Nephron progenitor cell (in vitro differentiated cells): Measurements from ENCODE around the gene ZCCHC3.
"Not testable (repeated sequence)": the region's sequence is repeated elsewhere in the genome, so short reads cannot be mapped to it uniquely, and the experiment has no call there.

Experiments used
- DNase-seq: peaks from one replicate; pipeline ENCODE4 v3.0.0; 2021
- H3K27ac Mint-ChIP-seq: 2 replicates; pipeline ENCODE4 v1.8.0; 2021; ENCODE audit warnings: mild to moderate bottlenecking, moderate library complexity, mixed read lengths
- H3K27me3 Mint-ChIP-seq: 2 replicates; pipeline ENCODE4 v1.8.0; 2021; ENCODE audit warnings: mild to moderate bottlenecking, low read depth, mixed read lengths; ENCODE audit not compliant: poor library complexity
- H3K36me3 Mint-ChIP-seq: 2 replicates; pipeline ENCODE4 v1.8.0; 2021; ENCODE audit warnings: low read depth, mixed read lengths
- H3K4me1 Mint-ChIP-seq: 2 replicates; pipeline ENCODE4 v1.8.0; 2021; ENCODE audit warnings: mixed read lengths
- H3K4me3 Mint-ChIP-seq: 2 replicates; pipeline ENCODE4 v1.8.0; 2021; ENCODE audit warnings: mild to moderate bottlenecking, moderate library complexity, mixed read lengths
- H3K9me3 Mint-ChIP-seq: 2 replicates; pipeline ENCODE4 v1.8.0; 2021; ENCODE audit warnings: mild to moderate bottlenecking, moderate library complexity, mixed read lengths
- TF ChIP-seq, protein P1 (sequence below): fragments of 200-600 bp; sonication (generic); IDR thresholded peaks from 2 replicates; pipeline ENCODE4 v1.5.0; 2021; ENCODE audit warnings: antibody characterized with exemption

Gene ZCCHC3

DNA sequence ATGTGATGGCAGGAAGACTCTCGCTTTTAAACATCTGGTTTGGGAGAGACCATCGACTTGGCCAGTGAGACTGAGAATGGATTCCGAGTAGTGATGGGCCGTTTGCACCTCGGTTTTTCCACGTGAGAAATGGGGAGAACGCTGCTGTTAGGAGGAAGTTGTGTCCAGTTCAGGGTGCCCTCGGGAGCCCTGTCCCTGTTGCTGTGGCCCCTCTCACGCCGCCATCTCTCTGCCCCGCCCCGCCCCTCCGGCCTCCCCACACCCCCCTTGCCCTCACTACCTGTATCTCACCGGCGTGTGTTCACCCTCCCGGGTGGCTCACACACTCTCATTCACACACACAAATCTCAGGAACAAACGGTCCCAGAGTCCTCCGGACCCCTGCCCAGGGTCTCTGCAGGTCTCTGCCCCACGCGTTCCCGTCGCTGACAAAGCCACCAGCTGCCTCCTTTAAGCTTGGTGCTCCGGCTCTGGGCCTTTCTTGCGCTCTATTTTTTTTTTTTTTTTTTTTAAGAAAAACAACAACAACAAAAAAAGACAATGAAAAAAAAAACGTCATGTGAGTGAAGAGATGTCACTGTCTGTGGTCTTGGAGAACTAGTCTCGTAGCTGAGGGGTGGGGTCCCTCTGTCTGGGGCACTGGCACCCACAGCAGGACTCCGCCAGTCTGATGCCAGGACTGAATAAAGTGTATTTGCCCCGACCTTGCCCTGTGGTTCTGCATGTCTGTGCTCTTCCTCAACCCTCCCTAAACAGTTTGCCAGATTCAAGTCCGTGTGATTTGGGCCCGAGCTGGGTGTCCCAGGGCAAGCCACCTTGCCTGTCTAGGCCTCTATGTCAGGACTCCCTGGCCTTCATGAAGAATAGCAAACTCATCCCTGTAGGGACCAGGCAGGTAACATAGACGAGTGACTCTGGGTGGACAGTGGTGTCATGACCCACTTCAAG, 30.9 kb downstream of the ZCCHC3 start:
- no peaks in the 10 kb centered on the region for H3K9me3 Mint-ChIP-seq
- H3K27me3 Mint-ChIP-seq = peaks cover 3% of the 10 kb centered on the region
- DNase-seq = no peak
- TF ChIP-seq, protein P1, sequence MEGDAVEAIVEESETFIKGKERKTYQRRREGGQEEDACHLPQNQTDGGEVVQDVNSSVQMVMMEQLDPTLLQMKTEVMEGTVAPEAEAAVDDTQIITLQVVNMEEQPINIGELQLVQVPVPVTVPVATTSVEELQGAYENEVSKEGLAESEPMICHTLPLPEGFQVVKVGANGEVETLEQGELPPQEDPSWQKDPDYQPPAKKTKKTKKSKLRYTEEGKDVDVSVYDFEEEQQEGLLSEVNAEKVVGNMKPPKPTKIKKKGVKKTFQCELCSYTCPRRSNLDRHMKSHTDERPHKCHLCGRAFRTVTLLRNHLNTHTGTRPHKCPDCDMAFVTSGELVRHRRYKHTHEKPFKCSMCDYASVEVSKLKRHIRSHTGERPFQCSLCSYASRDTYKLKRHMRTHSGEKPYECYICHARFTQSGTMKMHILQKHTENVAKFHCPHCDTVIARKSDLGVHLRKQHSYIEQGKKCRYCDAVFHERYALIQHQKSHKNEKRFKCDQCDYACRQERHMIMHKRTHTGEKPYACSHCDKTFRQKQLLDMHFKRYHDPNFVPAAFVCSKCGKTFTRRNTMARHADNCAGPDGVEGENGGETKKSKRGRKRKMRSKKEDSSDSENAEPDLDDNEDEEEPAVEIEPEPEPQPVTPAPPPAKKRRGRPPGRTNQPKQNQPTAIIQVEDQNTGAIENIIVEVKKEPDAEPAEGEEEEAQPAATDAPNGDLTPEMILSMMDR = no peak
- peak overlapping the region; percentile 93 for H3K4me3 Mint-ChIP-seq
- peaks cover 46% of the 10 kb centered on the region for H3K4me1 Mint-ChIP-seq
- H3K36me3 Mint-ChIP-seq = peaks cover 27% of the 10 kb centered on the region
- H3K27ac Mint-ChIP-seq = peak overlapping the region; percentile 47

DNA sequence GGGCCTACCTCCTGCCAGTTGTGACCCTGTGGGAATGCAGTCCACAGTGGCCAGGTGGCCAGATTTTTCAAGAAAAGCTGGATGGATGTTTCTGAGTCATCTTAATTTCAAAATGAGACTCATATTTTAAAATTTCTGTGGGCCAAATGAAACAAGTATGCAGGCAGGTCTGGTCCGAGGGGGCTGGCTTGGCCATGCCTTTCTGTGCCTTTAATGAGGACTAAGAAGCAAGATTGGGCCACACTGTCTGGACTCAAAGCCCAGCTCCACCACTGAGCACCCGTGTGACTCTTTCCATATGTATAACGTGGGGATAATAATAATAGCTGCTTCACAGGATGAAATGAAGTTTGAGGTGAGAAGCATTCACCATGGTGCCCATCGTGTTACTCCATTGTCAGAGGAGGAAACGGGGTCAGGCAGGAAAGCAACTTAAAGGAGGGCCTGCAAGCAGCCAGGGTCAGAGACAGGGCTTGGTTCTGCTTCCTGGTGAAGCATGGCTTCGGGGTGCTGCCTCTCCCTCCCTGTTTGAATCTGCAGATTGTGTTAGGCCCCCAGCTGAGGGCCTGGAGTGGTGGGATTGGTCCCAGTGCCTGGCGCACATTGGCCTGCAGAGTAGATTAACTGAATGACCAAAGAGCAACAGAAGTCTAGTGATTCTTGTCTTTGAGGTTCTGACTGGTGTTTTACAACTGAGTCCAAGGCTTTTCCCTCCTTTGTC, 31.8 kb downstream of the ZCCHC3 start:
- H3K4me1 Mint-ChIP-seq = peaks cover 40% of the 10 kb centered on the region
- no peak for DNase-seq
- peak overlapping the region; percentile 93 for H3K4me3 Mint-ChIP-seq

DNA sequence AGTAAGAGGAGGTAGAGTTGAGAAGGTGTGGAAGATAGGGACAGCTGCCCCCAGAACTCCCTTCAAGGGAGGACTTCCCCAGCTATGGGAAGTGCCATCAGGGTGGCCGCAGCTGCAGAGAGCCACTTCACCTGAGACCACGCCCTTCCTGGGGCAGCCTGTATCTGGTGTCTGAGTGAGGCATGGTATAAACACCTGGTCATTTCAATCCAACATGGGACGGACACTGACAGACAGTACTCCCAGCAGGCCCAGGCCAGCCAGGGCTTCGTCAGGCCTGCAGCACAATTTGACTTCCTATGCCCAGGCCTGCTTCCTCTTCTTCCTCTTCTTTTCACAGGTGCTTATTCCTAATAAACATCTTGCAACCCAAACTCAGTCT, 32.5 kb downstream of the ZCCHC3 start:
- Mint-ChIP-seq H3K36me3 (peaks cover 39% of the 10 kb centered on the region), H3K9me3 (no peaks in the 10 kb centered on the region), H3K4me3 (peak overlapping the region; percentile 93), H3K27me3 (no peaks in the 10 kb centered on the region), H3K27ac (peak overlapping the region; percentile 98), H3K4me1 (peaks cover 40% of the 10 kb centered on the region)
- TF ChIP-seq, protein P1 = no peak
- DNase-seq = no peak

More for the DNA sequence above, 31.8 kb downstream of the ZCCHC3 start:
- H3K36me3 Mint-ChIP-seq = peaks cover 33% of the 10 kb centered on the region
- no peaks in the 10 kb centered on the region for H3K27me3 Mint-ChIP-seq
- no peaks in the 10 kb centered on the region for H3K9me3 Mint-ChIP-seq
- TF ChIP-seq, protein P1 = no peak
- H3K27ac Mint-ChIP-seq = peak overlapping the region; percentile 92

DNA sequence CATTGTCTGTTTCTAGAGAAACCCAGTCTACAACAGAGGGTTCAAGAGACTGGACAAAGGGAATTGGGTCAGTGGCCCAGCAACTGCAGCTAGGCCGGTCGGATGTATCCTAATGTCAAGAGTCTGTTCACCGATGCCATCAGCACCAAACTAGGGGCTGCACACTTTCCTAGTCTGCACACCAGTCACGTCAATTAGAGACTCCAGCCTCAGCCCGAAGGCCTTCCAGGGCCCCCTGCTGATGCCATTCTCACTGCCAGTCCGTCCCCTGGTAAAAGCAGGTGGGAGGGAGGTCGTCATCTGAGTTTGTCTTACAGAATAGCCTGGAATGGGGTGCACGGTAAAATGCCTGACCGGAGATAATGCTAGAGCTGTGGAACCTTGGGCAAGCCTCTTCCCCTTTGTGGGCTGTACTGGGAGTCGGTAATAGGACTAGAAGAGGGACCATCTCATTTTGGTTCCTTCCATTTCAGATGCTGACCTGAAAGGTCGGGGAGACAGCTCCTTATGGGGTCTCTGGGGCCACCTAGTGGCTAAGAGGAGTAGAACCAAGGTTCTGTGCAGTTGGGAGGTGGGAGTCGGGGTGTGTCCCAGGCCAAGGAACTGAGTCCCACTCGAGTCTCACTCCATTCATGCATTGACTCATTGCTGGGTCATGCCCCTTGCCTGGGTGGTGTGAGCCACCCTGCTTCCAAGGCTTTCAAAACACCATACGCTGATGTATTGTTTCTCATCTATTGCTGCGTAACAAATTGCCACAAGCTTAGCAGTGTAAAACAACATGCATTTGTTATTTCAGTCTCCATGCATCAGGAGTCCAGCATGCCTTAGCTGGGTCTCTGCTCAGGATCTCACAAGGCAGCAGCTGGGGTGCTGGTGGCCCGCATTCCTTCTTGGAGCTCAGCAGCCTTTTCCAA, 33.1 kb downstream of the ZCCHC3 start:
- no peaks in the 10 kb centered on the region for H3K9me3 Mint-ChIP-seq
- peak overlapping the region; percentile 93 for H3K4me3 Mint-ChIP-seq
- peak overlapping the region; percentile 98 for H3K27ac Mint-ChIP-seq
- DNase-seq = peak; percentile 58
- peaks cover 40% of the 10 kb centered on the region for H3K4me1 Mint-ChIP-seq
- H3K36me3 Mint-ChIP-seq = peaks cover 43% of the 10 kb centered on the region
- H3K27me3 Mint-ChIP-seq = no peaks in the 10 kb centered on the region
- TF ChIP-seq, protein P1 = peak; percentile 84

DNA sequence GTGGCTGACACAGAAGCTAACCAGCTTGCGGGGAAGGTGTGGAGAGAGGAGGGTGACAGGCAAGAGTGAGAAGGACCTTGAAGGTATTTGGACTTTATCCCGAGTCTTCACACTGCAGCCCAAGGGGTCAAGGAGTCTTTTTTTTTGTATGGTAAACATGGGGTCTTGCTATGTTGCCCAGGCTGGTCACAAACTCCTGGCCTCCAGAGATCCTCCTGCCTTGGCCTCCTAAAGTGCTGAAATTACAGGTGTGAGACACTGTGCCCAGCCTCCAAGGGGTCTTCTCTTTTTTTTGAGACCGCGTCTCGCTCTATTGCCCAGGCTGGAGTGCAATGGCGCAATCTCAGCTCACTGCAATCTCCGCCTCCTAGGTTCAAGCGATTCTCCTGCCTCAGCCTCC, 37.2 kb downstream of the ZCCHC3 start:
- Mint-ChIP-seq H3K4me1 (peaks cover 19% of the 10 kb centered on the region), H3K9me3 (no peaks in the 10 kb centered on the region), H3K4me3 (no peak overlapping the region), H3K27me3 (peaks cover 18% of the 10 kb centered on the region), H3K27ac (no peak overlapping the region), H3K36me3 (peaks cover 32% of the 10 kb centered on the region)
- DNase-seq = no peak
- TF ChIP-seq, protein P1 = no peak

DNA sequence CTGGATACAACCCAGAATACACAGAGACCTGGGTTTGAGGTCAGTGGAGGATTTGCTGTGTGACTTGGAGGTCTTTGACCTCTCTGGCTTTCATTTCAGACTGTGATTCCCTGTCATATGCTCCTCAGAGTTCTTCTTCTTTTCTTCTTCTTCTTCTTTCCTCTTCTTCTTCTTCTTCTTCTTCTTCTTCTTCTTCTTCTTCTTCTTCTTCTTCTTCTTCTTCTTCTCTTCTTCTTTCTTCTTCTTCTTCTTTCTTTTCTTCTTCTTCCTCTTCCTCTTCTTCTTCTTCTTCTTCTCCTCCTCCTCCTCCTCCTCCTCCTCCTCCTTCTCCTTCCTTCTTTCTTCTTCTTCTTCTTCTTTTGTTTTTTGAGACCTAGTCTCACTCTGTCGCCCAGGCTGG, 38.7 kb downstream of the ZCCHC3 start:
- peaks cover 22% of the 10 kb centered on the region for H3K27me3 Mint-ChIP-seq
- H3K27ac Mint-ChIP-seq, H3K9me3 Mint-ChIP-seq, H3K4me3 Mint-ChIP-seq, H3K4me1 Mint-ChIP-seq, DNase-seq: not testable (repeated sequence)
- H3K36me3 Mint-ChIP-seq = peaks cover 32% of the 10 kb centered on the region
